ENCODE data around the gene FOXA2.
"Not testable (repeated sequence)": the region's sequence is repeated elsewhere in the genome, so short reads cannot be mapped to it uniquely, and the experiment has no call there.

The FOXA2 gene

GRCh38 chr20:22584522-22584921 is at the start of gene FOXA2:
Gene FOXA2 (minus strand): TSS chr20:22584572. CDS start chr20:22584278, 294 bp downstream.
- DNase-seq (ENCODE audit: low read depth) = no peak

- DNase-seq (ENCODE audit: low read depth) = no peak
Observed at GRCh38 chr20:22630701-22631100, 46.3 kb upstream of the FOXA2 start.

GRCh38 chr20:22629927-22630326 is 45.6 kb upstream of the FOXA2 start:
- no peak for DNase-seq (ENCODE audit: low read depth)

- DNase-seq (ENCODE audit: low read depth) = no peak
Observed at GRCh38 chr20:22629447-22629846, 45.1 kb upstream of the FOXA2 start.

GRCh38 chr20:22626496-22626895 is 42.1 kb upstream of the FOXA2 start:
- DNase-seq (ENCODE audit: low read depth) = no peak

GRCh38 chr20:22623211-22623610 is 38.8 kb upstream of the FOXA2 start:
- DNase-seq (ENCODE audit: low read depth) = no peak

- no peak for DNase-seq (ENCODE audit: low read depth)
Observed at GRCh38 chr20:22620342-22620741, 36.0 kb upstream of the FOXA2 start.

GRCh38 chr20:22619806-22620205 is 35.4 kb upstream of the FOXA2 start:
- DNase-seq (ENCODE audit: low read depth) = no peak

- no peak for DNase-seq (ENCODE audit: low read depth)
Observed at GRCh38 chr20:22619272-22619671, 34.9 kb upstream of the FOXA2 start.

- no peak for DNase-seq (ENCODE audit: low read depth)
Observed at GRCh38 chr20:22617160-22617559, 32.8 kb upstream of the FOXA2 start.

- no peak for DNase-seq (ENCODE audit: low read depth)
Observed at GRCh38 chr20:22616551-22616950, 32.2 kb upstream of the FOXA2 start.

GRCh38 chr20:22615425-22615824 is 31.1 kb upstream of the FOXA2 start:
- DNase-seq (ENCODE audit: low read depth) = no peak

- DNase-seq (ENCODE audit: low read depth) = no peak
Observed at GRCh38 chr20:22611636-22612035, 27.3 kb upstream of the FOXA2 start.

GRCh38 chr20:22607695-22608094 is 23.3 kb upstream of the FOXA2 start:
- no peak for DNase-seq (ENCODE audit: low read depth)

- no peak for DNase-seq (ENCODE audit: low read depth)
Observed at GRCh38 chr20:22604815-22605214, 20.4 kb upstream of the FOXA2 start.

- DNase-seq (ENCODE audit: low read depth) = no peak
Observed at GRCh38 chr20:22601361-22602141, 17.2 kb upstream of the FOXA2 start.

GRCh38 chr20:22599258-22599657 is 14.9 kb upstream of the FOXA2 start:
- not testable (repeated sequence) for DNase-seq (ENCODE audit: low read depth)

- DNase-seq (ENCODE audit: low read depth) = no peak
Observed at GRCh38 chr20:22597303-22597702, 12.9 kb upstream of the FOXA2 start.

GRCh38 chr20:22590662-22591061 is 6.3 kb upstream of the FOXA2 start:
- DNase-seq (ENCODE audit: low read depth) = no peak

GRCh38 chr20:22586645-22587310 is 2.4 kb upstream of the FOXA2 start:
- no peak for DNase-seq (ENCODE audit: low read depth)

- no peak for DNase-seq (ENCODE audit: low read depth)
Observed at GRCh38 chr20:22585786-22586493, 1.6 kb upstream of the FOXA2 start.

- DNase-seq (ENCODE audit: low read depth) = no peak
Observed at GRCh38 chr20:22584922-22585785, 782 bp upstream of the FOXA2 start.
